ENCODE data around the gene MYLK.

- no peak for TF ChIP-seq EZH2 (IDR thresholded peaks at IDR 0.05)
- no peak for TF ChIP-seq POLR2AphosphoS5 (IDR thresholded peaks at IDR 0.05; ENCODE audit: borderline replicate concordance, low read depth, low read length)
These were observed 143.7 kb downstream of the MYLK start for GRCh38 chr3:123740391-123740822.

All from SK-N-MC (cell line).